HepG2 (cell line): ENCODE results near the gene OLFM1. TPM values are rescaled to one million over a fixed set of nuclear protein-coding genes. Genes with fewer than 3 reads are reported as not detected.
"Not testable (repeated sequence)": the region's sequence is repeated elsewhere in the genome, so short reads cannot be mapped to it uniquely, and the experiment has no call there.

Source experiments
- ATAC-seq: fragments of 200-7000 bp; cut with Tn5 transposase; 3 replicates; pipeline ENCODE4 v1.9.1; 2020; ENCODE audit warnings: mild to moderate bottlenecking, moderate library complexity
- BruUV-seq: library from RNA; stranded (reverse); fragments of 400-500 nt; replicated peaks from 2 replicates; lab custom pipeline; 2021; lab: Mats Ljungman, UMichigan
- CTCF ChIA-PET: fragments of 300-600 bp; formaldehyde crosslinking; extraction: SDS; loops from one replicate; lab custom pipeline; 2021; ENCODE audit warnings: low total read pairs, inconsistent platforms, low intra/inter-chr PET ratio; lab: Yijun Ruan, JAX
- POLR2A ChIA-PET: fragments of 350-600 bp; sonication (Branson Sonifier 250); formaldehyde crosslinking; loops from one replicate; lab custom pipeline; 2020; ENCODE audit warnings: antibody characterized with exemption, inconsistent platforms; lab: Yijun Ruan, JAX
- DNase-seq: peaks from one replicate; pipeline ENCODE4 v3.0.0-alpha.2; 2015; ENCODE audit warnings: low spot score
- FAIRE-seq: peaks from 3 replicates; lab custom pipeline; 2011; peaks lifted over from hg19 to GRCh38; lab: Jason Lieb, UNC
- H2AFZ ChIP-seq: one replicate; pipeline ENCODE4 v1.6.1; 2011; ENCODE audit warnings: low read length, inconsistent platforms
- H3K27ac ChIP-seq: fragments of 300-600 bp; 3 replicates; pipeline ENCODE4 v1.8.0; 2011; ENCODE audit warnings: mixed run types, mild to moderate bottlenecking, mixed read lengths, low read length, inconsistent platforms; ENCODE audit not compliant: insufficient read depth; ENCODE audit errors: extremely low read length
- H3K27me3 ChIP-seq, 2 experiments: fragments of 200-600 bp in 1 of 2; 2 replicates in 1 of 2; 3 replicates in 1 of 2; pipeline versions ENCODE4 v1.6.0 to v1.8.0; 2011; ENCODE audit warnings: low read length in 2 of 2, mild to moderate bottlenecking in 2 of 2, moderate library complexity in 2 of 2, inconsistent platforms in 1 of 2; ENCODE audit not compliant: insufficient read depth in 2 of 2, control insufficient read depth in 1 of 2
- H3K36me3 ChIP-seq, 2 experiments: fragments of 200-600 bp in 1 of 2; replicated peaks in 1 of 2; 2 replicates in 1 of 2; 3 replicates in 1 of 2; pipeline versions ENCODE4 v1.5.1 to v1.8.0; 2011; ENCODE audit warnings: low read length in 2 of 2, inconsistent platforms in 1 of 2; ENCODE audit not compliant: insufficient read depth in 2 of 2, control insufficient read depth in 1 of 2
- H3K4me1 ChIP-seq: 2 replicates; pipeline ENCODE4 v1.5.1; 2012; ENCODE audit warnings: low read length, inconsistent platforms; ENCODE audit not compliant: insufficient read depth
- H3K4me2 ChIP-seq: 2 replicates; pipeline ENCODE4 v1.6.0; 2011; ENCODE audit warnings: low read depth, low read length, inconsistent platforms
- H3K4me3 ChIP-seq, 3 experiments: fragments of 200-600 bp in 1 of 3; sonication (generic), shearing (Covaris generic) in 1 of 3; replicated peaks in 1 of 3; 2 replicates each; pipeline ENCODE4 v1.5.1; 2011 to 2016; ENCODE audit warnings: low read length in 3 of 3, inconsistent platforms in 2 of 3, low read depth in 2 of 3, mild to moderate bottlenecking in 2 of 3, control low read depth in 1 of 3, mixed read lengths in 1 of 3; ENCODE audit not compliant: insufficient read depth in 1 of 3
- H3K79me2 ChIP-seq: one replicate; pipeline ENCODE4 v1.6.1; 2011; ENCODE audit warnings: low read length, inconsistent platforms; ENCODE audit not compliant: insufficient read depth
- H3K9ac ChIP-seq: 2 replicates; pipeline ENCODE4 v1.6.0; 2011; ENCODE audit warnings: mild to moderate bottlenecking, low read depth, low read length, inconsistent platforms; ENCODE audit not compliant: insufficient read depth
- H3K9me3 ChIP-seq: 2 replicates; pipeline ENCODE4 v1.5.1; 2012; ENCODE audit warnings: mild to moderate bottlenecking, low read length
- H4K20me1 ChIP-seq: 2 replicates; pipeline ENCODE4 v1.6.0; 2011; ENCODE audit warnings: inconsistent platforms, mild to moderate bottlenecking, low read length, moderate library complexity; ENCODE audit not compliant: insufficient read depth
- EZH2 ChIP-seq: conservative IDR thresholded peaks from 2 replicates; pipeline ENCODE4 v1.6.1; 2012; ENCODE audit warnings: mild to moderate bottlenecking, low read depth, low read length, moderate library complexity
- FOXC1 ChIP-seq: sonication (generic); formaldehyde crosslinking; IDR thresholded peaks from 2 replicates; pipeline ENCODE4 v1.8.0; 2022; ENCODE audit warnings: mild to moderate bottlenecking, missing genetic modification reagents, borderline replicate concordance
- HMGA1 ChIP-seq: sonication (generic); formaldehyde crosslinking; conservative IDR thresholded peaks from 2 replicates; pipeline ENCODE4 v1.4.0; 2020; ENCODE audit warnings: missing genetic modification reagents
- PAWR ChIP-seq: sonication (generic); formaldehyde crosslinking; IDR thresholded peaks from 2 replicates; pipeline ENCODE4 v1.4.0; 2020; ENCODE audit warnings: missing genetic modification reagents, mild to moderate bottlenecking, borderline replicate concordance
- POGZ ChIP-seq: sonication (generic); formaldehyde crosslinking; IDR thresholded peaks from 2 replicates; pipeline ENCODE4 v1.4.0; 2020; ENCODE audit warnings: mild to moderate bottlenecking, missing genetic modification reagents
- POLR2A ChIP-seq, 2 experiments: IDR thresholded peaks; 2 replicates each; pipeline ENCODE4 v1.6.1; 2011; ENCODE audit warnings: low read depth in 2 of 2, low read length in 2 of 2, mild to moderate bottlenecking in 1 of 2, moderate library complexity in 1 of 2; ENCODE audit not compliant: insufficient read depth in 1 of 2
- ZFP37 ChIP-seq: sonication (generic); formaldehyde crosslinking; IDR thresholded peaks from 2 replicates; pipeline ENCODE4 v1.4.0; 2020; ENCODE audit warnings: missing genetic modification reagents, borderline replicate concordance
- ZNF160 ChIP-seq: sonication (generic); formaldehyde crosslinking; IDR thresholded peaks from 2 replicates; pipeline ENCODE4 v1.8.0; 2022; ENCODE audit warnings: mild to moderate bottlenecking, inconsistent platforms, missing genetic modification reagents
- ZNF205 ChIP-seq: IDR thresholded peaks from 2 replicates; pipeline ENCODE4 v1.6.1; 2018; ENCODE audit warnings: missing biosample characterization, missing genetic modification reagents
- ZNF430 ChIP-seq: sonication (generic); formaldehyde crosslinking; IDR thresholded peaks from 2 replicates; pipeline ENCODE4 v1.9.0; 2021; ENCODE audit warnings: mild to moderate bottlenecking, missing genetic modification reagents
- ZNF761 ChIP-seq: sonication (generic); formaldehyde crosslinking; conservative IDR thresholded peaks from 2 replicates; pipeline ENCODE4 v1.4.0; 2020; ENCODE audit warnings: mild to moderate bottlenecking, missing genetic modification reagents
- ZNF879 ChIP-seq: sonication (generic); formaldehyde crosslinking; IDR thresholded peaks from 2 replicates; pipeline ENCODE4 v1.8.1; 2023; ENCODE audit warnings: missing genetic modification reagents
- WGBS: methylation state at CpG from one replicate; pipeline ENCODE4 v1.1.6; 2017; ENCODE audit warnings: low lambda C conversion rate; 5-methylcytosine and 5-hydroxymethylcytosine counted together
- in situ Hi-C: cut with HindIII; loops from 2 replicates; pipeline ENCODE4 v1.10.0; 2017; ENCODE audit warnings: low pct_unique_long_range_greater_than_20kb; ENCODE audit not compliant: extremely low pct_ligation_motif_present
- intact Hi-C: fragments of 100-400 bp; cut with micrococcal nuclease; formaldehyde crosslinking; loops from one replicate; pipeline ENCODE4 v1.10.0; 2022; ENCODE audit not compliant: unreplicated experiment
- polyA plus RNA-seq, 8 experiments: library from polyadenylated mRNA; depleted of rRNA in 3 of 8; stranded (reverse) in 7 of 8; unstranded in 1 of 8; fragments of >200 nt; fragmentation: Illumina TruSeq in 4 of 8; extraction: Trizol in 4 of 8; gene quantifications; 2 replicates each; pipeline versions ENCODE4 v1.2.1 to v1.2.3, GENCODE V29; 2011 to 2016; ENCODE audit warnings: low read depth in 4 of 8, missing spikeins in 1 of 8, mixed read lengths in 1 of 8; ENCODE audit not compliant: insufficient read depth in 1 of 8
- total RNA-seq, 5 experiments: library from RNA; depleted of rRNA; stranded (reverse); fragments of >200 nt; fragmentation: Illumina TruSeq; extraction: Trizol; gene quantifications; 2 replicates each; pipeline ENCODE4 v1.2.3, GENCODE V29; 2016; ENCODE audit warnings: low read depth in 1 of 5
- TF ChIP-seq, protein P1 (sequence below): sonication (generic); formaldehyde crosslinking; IDR thresholded peaks from 2 replicates; pipeline ENCODE4 v1.4.0; 2020; ENCODE audit warnings: mild to moderate bottlenecking, missing genetic modification reagents
- TF ChIP-seq, protein P2 (sequence below): IDR thresholded peaks from 2 replicates; pipeline ENCODE4 v1.6.1; 2016; ENCODE audit warnings: low read depth

The OLFM1 gene
- total and polyA plus RNA-seq, 2 of the 13 experiments (the other 11 are each of a cell fraction or from before 2014, with no cell fraction given): not detected

DNA sequence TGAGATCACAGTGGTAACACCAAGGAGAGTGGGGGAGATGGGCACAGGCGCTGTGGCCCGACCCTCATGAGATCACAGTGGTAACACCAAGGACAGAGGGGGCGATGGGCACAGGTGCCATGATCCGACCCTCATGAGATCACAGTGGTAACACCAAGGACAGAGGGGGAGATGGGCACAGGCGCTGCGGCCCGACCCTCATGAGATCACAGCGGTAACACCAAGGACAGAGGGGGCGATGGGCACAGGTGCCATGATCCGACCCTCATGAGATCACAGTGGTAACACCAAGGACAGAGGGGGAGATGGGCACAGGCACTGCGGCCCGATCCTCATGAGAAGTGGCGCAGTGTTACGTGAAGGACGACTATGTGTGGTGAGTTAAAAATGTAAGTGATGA lies 75.1 kb downstream of the OLFM1 start:
- H3K27ac ChIP-seq, intact Hi-C loops, H3K36me3 ChIP-seq, H3K79me2 ChIP-seq, H3K4me2 ChIP-seq, H3K9ac ChIP-seq, DNase-seq, H3K4me1 ChIP-seq, in situ Hi-C loops, H2AFZ ChIP-seq, CTCF ChIA-PET, FAIRE-seq, H3K9me3 ChIP-seq, ATAC-seq, POLR2A ChIA-PET, H3K4me3 ChIP-seq, H4K20me1 ChIP-seq, BruUV-seq: not testable (repeated sequence)
- peaks cover 6 to 50% of the 10 kb centered on the region in 2 experiments; a peak in 4 of 5 replicates for H3K27me3 ChIP-seq
- 8% methylated on average over 10 of the region's 15 CpGs for WGBS
- peak; percentile 55; the same call in 1 of the 2 replicates for TF ChIP-seq EZH2

DNA sequence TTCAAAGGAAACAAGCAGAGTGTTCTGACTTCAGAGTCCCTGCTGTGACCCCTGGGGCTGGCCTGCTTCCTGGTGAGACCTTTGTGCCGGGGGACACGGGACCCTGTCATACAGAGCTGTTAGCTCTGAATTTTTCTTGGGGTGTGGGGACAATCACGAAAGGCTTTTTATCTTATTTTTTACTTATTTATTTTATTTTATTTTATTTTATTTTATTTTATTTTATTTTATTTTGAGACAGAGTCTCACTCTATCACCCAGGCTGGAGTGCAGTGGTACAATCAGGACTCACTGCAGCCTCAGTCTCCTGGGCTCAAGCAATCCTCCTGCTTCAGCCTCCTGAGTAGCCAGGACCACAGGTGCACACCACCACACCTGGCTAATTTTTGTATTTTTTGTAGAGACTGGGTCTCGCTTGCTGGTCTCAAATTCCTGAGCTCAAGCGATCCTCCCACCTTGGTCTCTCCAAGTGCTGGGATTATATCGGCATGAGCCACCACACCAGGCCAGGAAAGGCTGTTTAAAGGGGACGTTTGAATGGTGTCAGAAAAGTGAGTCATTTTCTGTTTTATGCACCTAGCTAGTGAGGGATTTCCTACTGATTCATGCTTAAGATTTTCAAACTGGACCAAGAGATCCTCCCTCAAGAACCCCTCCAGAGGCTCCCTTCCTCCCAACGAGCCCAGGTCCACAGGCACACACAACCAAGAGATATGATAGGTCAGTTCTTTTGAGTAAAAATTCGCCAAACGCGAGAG lies 75.7 kb downstream of the OLFM1 start:
- 2% methylated on average over 11 of the region's 11 CpGs for WGBS
- Histone ChIP-seq H4K20me1 (0 out of 2 replicates have a peak, but pooled peaks cover 3% of the 10 kb centered on the region), H2AFZ (no peak overlapping the region), H3K4me2 (no peak overlapping the region), H3K9me3 (no peaks in the 10 kb centered on the region), H3K27me3 (peaks cover 7 to 56% of the 10 kb centered on the region in 2 experiments), H3K4me3 (no peak overlapping the region), H3K79me2 (no peaks in the 10 kb centered on the region), H3K27ac (no peak overlapping the region), H3K4me1 (no peaks in the 10 kb centered on the region), H3K9ac (no peak overlapping the region), H3K36me3 (no peaks in the 10 kb centered on the region)
- no peak for DNase-seq
- intact Hi-C loops (no loop called here), in situ Hi-C loops (no loop called here)
- TF ChIP-seq ZFP37 (CRISPR knock-in tag) (no peak), POLR2A (IDR thresholded peaks at IDR 0.05; ENCODE audit: insufficient read depth in 1 of 2, low read depth in 2 of 2, low read length in 2 of 2) (no peak), FOXC1 (CRISPR knock-in tag) (no peak), ZNF430 (no peak), POGZ (no peak), ZNF205 (CRISPR knock-in tag) (no peak), PAWR (CRISPR knock-in tag) (no peak), HMGA1 (no peak), ZNF160 (CRISPR knock-in tag) (no peak), ZNF761 (CRISPR knock-in tag) (no peak), ZNF879 (CRISPR knock-in tag) (no peak)
- TF ChIP-seq, protein P1, sequence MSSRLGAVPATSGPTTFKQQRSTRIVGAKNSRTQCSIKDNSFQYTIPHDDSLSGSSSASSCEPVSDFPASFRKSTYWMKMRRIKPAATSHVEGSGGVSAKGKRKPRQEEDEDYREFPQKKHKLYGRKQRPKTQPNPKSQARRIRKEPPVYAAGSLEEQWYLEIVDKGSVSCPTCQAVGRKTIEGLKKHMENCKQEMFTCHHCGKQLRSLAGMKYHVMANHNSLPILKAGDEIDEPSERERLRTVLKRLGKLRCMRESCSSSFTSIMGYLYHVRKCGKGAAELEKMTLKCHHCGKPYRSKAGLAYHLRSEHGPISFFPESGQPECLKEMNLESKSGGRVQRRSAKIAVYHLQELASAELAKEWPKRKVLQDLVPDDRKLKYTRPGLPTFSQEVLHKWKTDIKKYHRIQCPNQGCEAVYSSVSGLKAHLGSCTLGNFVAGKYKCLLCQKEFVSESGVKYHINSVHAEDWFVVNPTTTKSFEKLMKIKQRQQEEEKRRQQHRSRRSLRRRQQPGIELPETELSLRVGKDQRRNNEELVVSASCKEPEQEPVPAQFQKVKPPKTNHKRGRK (CRISPR knock-in tag): no peak
- TF ChIP-seq, protein P2, sequence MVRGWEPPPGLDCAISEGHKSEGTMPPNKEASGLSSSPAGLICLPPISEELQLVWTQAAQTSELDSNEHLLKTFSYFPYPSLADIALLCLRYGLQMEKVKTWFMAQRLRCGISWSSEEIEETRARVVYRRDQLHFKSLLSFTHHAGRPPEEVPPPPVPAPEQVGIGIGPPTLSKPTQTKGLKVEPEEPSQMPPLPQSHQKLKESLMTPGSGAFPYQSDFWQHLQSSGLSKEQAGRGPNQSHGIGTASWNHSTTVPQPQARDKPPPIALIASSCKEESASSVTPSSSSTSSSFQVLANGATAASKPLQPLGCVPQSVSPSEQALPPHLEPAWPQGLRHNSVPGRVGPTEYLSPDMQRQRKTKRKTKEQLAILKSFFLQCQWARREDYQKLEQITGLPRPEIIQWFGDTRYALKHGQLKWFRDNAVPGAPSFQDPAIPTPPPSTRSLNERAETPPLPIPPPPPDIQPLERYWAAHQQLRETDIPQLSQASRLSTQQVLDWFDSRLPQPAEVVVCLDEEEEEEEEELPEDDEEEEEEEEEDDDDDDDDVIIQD (CRISPR knock-in tag): no peak
- FAIRE-seq: no peak
- no peak for ATAC-seq
- BruUV-seq: no TSS peak
- ChIA-PET CTCF (no interaction called here), POLR2A (no interaction called here)
